Thyroid gland (tissue), 4 donors: Measurements from ENCODE around the gene OR52B6.

Source experiments
- CTCF ChIP-seq, 6 experiments: fragments of 200-600 bp in 3 of 6; fragments of 450-650 bp in 3 of 6; sonication (generic) in 3 of 6; IDR thresholded peaks; one replicate each; pipeline ENCODE4 v1.5.1; 2016 to 2019; ENCODE audit warnings: antibody characterized with exemption in 6 of 6, mild to moderate bottlenecking in 2 of 6, inconsistent platforms in 1 of 6, moderate library complexity in 1 of 6
- POLR2A ChIP-seq, 2 donors: fragments of 450-650 bp; IDR thresholded peaks; one replicate each; pipeline ENCODE4 v1.6.1; 2017; ENCODE audit warnings: antibody characterized with exemption in 2 of 2, mild to moderate bottlenecking in 2 of 2, moderate library complexity in 1 of 2

GRCh38 chr11:5603326-5603725 is 22.6 kb downstream of the OR52B6 start:
- TF ChIP-seq CTCF (IDR thresholded peaks at IDR 0.05), result no peak
- no peak for TF ChIP-seq POLR2A (IDR thresholded peaks at IDR 0.05)
